ENCODE measurements around the gene ATP2B2. TPM values are rescaled to one million over a fixed set of nuclear protein-coding genes. Genes with fewer than 3 reads are reported as not detected.

The ATP2B2 gene
- total and polyA plus RNA-seq, 8 donors, result 0.11 to 0.75 (median 0.21) TPM

DNA sequence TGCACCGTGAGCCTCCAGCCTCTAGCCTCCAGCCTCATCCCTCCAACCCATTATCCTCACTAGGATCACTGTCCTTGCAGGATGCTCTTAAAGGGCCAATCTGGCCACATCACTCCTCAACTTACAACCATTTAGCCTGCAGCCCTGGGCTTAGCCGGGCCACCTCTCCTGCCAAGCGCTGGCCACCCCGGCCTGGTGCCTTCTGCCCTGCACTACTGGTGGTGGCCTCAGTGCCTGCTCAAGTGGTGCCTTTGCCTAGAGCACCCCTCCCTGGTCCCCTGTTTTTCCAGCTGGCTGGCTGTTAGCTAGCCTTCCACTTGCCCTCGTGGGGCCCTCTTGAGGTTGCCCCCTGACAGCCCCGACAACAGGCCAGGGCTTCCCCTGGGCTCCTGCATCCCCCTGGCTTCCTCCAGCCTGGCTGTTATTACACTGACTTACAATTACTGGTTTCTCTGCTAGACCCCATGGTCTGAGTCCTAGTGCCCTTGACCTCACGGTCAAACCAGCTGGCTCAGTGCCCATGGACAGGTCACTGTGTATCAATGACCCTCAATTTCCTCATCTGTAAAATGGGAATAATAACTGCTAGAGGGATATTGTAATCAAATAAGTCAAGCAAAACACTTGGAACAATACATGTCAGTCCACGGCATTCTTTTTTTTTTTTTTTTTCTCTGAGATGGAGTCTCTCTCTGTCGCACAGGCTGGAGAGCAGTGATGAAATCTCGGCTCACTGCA is 15.5 kb downstream of the ATP2B2 start:
- no peak overlapping the region for H3K27ac ChIP-seq
- H3K9me3 ChIP-seq, result no peaks in the 10 kb centered on the region
- 84 to 89% methylated on average over 10 of the region's 10 CpGs for WGBS, 2 donors
- intact Hi-C loops (cut with DNase I), result no loop called here
- H3K4me1 ChIP-seq, result no peaks in the 10 kb centered on the region
- ATAC-seq (no peak), FAIRE-seq (no peak), DNase-seq (no peak)
- H3K36me3 ChIP-seq, result no peaks in the 10 kb centered on the region
- H3K27me3 ChIP-seq, result no peaks in the 10 kb centered on the region
- TF ChIP-seq, protein P1, sequence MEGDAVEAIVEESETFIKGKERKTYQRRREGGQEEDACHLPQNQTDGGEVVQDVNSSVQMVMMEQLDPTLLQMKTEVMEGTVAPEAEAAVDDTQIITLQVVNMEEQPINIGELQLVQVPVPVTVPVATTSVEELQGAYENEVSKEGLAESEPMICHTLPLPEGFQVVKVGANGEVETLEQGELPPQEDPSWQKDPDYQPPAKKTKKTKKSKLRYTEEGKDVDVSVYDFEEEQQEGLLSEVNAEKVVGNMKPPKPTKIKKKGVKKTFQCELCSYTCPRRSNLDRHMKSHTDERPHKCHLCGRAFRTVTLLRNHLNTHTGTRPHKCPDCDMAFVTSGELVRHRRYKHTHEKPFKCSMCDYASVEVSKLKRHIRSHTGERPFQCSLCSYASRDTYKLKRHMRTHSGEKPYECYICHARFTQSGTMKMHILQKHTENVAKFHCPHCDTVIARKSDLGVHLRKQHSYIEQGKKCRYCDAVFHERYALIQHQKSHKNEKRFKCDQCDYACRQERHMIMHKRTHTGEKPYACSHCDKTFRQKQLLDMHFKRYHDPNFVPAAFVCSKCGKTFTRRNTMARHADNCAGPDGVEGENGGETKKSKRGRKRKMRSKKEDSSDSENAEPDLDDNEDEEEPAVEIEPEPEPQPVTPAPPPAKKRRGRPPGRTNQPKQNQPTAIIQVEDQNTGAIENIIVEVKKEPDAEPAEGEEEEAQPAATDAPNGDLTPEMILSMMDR (IDR thresholded peaks at IDR 0.05), result no peak
- no peak overlapping the region for H3K4me3 ChIP-seq

GRCh38 chr3:10487988-10488633 is 17.3 kb downstream of the ATP2B2 start:
- no peaks in the 10 kb centered on the region for H3K4me1 ChIP-seq
- WGBS, 2 donors, result 58 to 70% methylated on average over 3 of the region's 4 CpGs
- H3K27ac ChIP-seq, result no peak overlapping the region
- DNase-seq (no peak), ATAC-seq (no peak), FAIRE-seq (no peak)
- H3K27me3 ChIP-seq, result no peaks in the 10 kb centered on the region
- H3K9me3 ChIP-seq, result no peaks in the 10 kb centered on the region
- no peaks in the 10 kb centered on the region for H3K36me3 ChIP-seq
- H3K4me3 ChIP-seq, result no peak overlapping the region
- intact Hi-C loops (cut with DNase I), result no loop called here
- TF ChIP-seq, protein P1 (IDR thresholded peaks at IDR 0.05), result no peak

- DNase-seq, result no peak
- FAIRE-seq, result no peak
- 79 to 83% methylated on average over 8 of the region's 8 CpGs for WGBS, 2 donors
- H3K4me3 ChIP-seq, result no peak overlapping the region
- no peaks in the 10 kb centered on the region for H3K9me3 ChIP-seq
- TF ChIP-seq, protein P1 (IDR thresholded peaks at IDR 0.05), result no peak
- no peak for ATAC-seq
- intact Hi-C loops (cut with DNase I), result no loop called here
- no peaks in the 10 kb centered on the region for H3K27me3 ChIP-seq
- H3K4me1 ChIP-seq, result no peaks in the 10 kb centered on the region
- H3K36me3 ChIP-seq, result no peaks in the 10 kb centered on the region
- no peak overlapping the region for H3K27ac ChIP-seq
These were observed 19.6 kb downstream of the ATP2B2 start for GRCh38 chr3:10485806-10486205.

GRCh38 chr3:10485380-10485779 is 20.0 kb downstream of the ATP2B2 start:
- Histone ChIP-seq H3K27ac (no peak overlapping the region), H3K9me3 (no peaks in the 10 kb centered on the region), H3K4me3 (no peak overlapping the region), H3K4me1 (no peaks in the 10 kb centered on the region), H3K36me3 (no peaks in the 10 kb centered on the region), H3K27me3 (no peaks in the 10 kb centered on the region)
- intact Hi-C loops (cut with DNase I), result no loop called here
- ATAC-seq (no peak), DNase-seq (no peak), FAIRE-seq (no peak)
- 73 to 75% methylated on average over 12 of the region's 12 CpGs for WGBS, 2 donors
- TF ChIP-seq, protein P1 (IDR thresholded peaks at IDR 0.05), result no peak

- DNase-seq (no peak), FAIRE-seq (no peak), ATAC-seq (no peak)
- Histone ChIP-seq H3K27ac (no peak overlapping the region), H3K36me3 (no peaks in the 10 kb centered on the region), H3K27me3 (no peaks in the 10 kb centered on the region), H3K4me3 (no peak overlapping the region), H3K4me1 (no peaks in the 10 kb centered on the region), H3K9me3 (no peaks in the 10 kb centered on the region)
- TF ChIP-seq, protein P1 (IDR thresholded peaks at IDR 0.05), result no peak
- intact Hi-C loops (cut with DNase I), result no loop called here
- 85 to 88% methylated on average over 3 of the region's 3 CpGs for WGBS, 2 donors
These were observed 20.7 kb downstream of the ATP2B2 start for GRCh38 chr3:10484709-10485108.

Data from pancreas (tissue), 10 donors.